HG03139 (cell line): ENCODE data around the gene MEI4.

Experiments
- ATAC-seq: cut with Tn5 transposase; IDR thresholded peaks from one replicate; pipeline ENCODE4 v1.9.1; 2021; ENCODE audit not compliant: unreplicated experiment

Gene MEI4

DNA sequence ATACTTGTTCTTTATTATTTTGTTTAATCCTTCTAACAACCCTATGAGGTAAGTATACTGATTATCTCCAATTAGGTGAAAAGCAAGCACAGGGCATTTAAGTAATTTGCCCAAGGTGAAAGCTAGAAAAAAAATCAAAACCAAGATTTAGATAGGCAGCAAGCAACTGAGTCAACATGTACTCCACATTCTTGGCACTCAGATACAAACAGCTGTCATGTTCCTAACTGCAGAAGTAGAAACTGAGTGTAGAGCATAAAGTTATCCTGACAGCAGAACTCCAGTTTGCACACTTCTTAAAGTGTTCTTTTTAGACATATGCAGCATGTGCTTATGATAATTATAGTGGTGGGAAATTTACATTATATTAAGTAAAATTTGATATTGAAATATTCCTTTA is 278.1 kb downstream of the MEI4 start:
- ATAC-seq: no peak

DNA sequence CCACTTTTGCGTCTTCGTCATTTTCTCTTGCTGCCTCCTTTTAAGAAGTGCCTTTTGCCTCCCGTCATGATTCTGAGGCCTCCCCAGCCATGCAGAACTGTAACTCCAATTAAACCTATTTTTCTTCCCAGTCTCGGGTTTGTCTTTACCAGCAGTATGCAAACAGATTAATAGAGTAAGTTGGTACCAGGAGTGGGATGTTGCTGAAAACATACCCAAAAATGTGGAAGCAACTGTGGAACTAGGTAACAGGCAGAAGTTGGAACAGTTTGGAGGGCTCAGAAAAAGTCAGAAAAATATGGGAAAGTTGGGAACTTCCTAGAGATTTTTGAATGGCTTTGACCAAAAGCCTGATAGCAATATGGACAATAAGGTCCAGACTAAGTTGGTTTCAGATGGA is 309.2 kb downstream of the MEI4 start:
- no peak for ATAC-seq

DNA sequence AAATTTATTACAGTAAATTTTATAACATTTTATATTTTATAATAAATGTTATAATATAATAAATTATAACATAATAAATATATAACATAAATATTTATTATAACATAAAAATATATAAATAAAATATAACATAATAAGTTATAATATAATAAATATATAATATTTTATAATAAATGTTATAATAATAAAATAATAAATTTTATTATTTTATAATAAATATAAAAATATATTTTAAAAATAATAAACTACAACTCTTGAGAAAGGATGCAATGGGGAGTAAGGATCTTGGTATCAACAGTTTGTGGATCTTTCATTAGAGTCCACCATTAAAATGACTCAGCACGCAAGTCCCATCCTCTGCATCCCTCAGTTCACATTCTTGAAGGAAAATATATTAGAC is 312.6 kb downstream of the MEI4 start:
- no peak for ATAC-seq

DNA sequence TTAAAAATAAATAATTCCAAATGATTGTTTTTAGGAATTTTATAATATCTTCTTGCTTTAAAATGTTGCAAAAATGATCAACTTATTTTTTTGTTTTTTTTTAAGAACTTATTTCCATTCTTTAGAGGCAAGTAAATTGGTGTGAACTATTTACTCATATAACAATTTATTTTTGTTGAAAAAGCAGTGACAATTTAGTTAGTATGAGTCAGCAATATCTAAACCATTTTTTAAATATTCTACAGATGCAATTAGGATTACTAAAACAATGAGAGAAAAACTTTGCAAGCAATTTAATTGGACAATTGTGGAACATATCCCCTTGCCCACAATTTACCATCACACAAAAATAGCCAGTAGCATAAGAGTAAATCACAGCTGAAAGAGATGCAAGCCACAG is 319.5 kb downstream of the MEI4 start:
- no peak for ATAC-seq
